Activated CD4-positive, alpha-beta T cell treated with anti-CD3 and anti-CD28 coated beads, Interleukin-2, amount 50 U/mL, for 4 hours (primary cell): ENCODE measurements around the gene TRAF1.

Experiments used
- DNase-seq, 2 experiments: peaks; one replicate each; pipeline ENCODE4 v3.0.0-alpha.2; 2020

The TRAF1 gene

GRCh38 chr9:120866651-120867050 lies 59.9 kb downstream of the TRAF1 start:
- no peak for DNase-seq

GRCh38 chr9:120865809-120866208 lies 60.8 kb downstream of the TRAF1 start:
- no peak for DNase-seq

- DNase-seq: no peak
Observed at GRCh38 chr9:120865176-120865575, 61.4 kb downstream of the TRAF1 start.

- no peak for DNase-seq
Observed at GRCh38 chr9:120864719-120865118, 61.9 kb downstream of the TRAF1 start.

GRCh38 chr9:120863833-120864232 lies 62.8 kb downstream of the TRAF1 start:
- no peak for DNase-seq

- DNase-seq: no peak
Observed at GRCh38 chr9:120862452-120862851, 64.1 kb downstream of the TRAF1 start.

- no peak for DNase-seq
Observed at GRCh38 chr9:120861935-120862334, 64.7 kb downstream of the TRAF1 start.

GRCh38 chr9:120860083-120860482 lies 66.5 kb downstream of the TRAF1 start:
- DNase-seq: no peak

GRCh38 chr9:120859361-120859760 lies 67.2 kb downstream of the TRAF1 start:
- DNase-seq: no peak

GRCh38 chr9:120857902-120858301 lies 68.7 kb downstream of the TRAF1 start:
- no peak for DNase-seq

- no peak for DNase-seq
Observed at GRCh38 chr9:120857481-120857880, 69.1 kb downstream of the TRAF1 start.

- no peak for DNase-seq
Observed at GRCh38 chr9:120856700-120857099, 69.9 kb downstream of the TRAF1 start.

- no peak for DNase-seq
Observed at GRCh38 chr9:120855827-120856670, 70.5 kb downstream of the TRAF1 start.

GRCh38 chr9:120854596-120855327 lies 71.8 kb downstream of the TRAF1 start:
- no peak for DNase-seq

- DNase-seq: no peak
Observed at GRCh38 chr9:120853198-120853597, 73.4 kb downstream of the TRAF1 start.
